Activated CD8-positive, alpha-beta T cell treated with anti-CD3 and anti-CD28 coated beads for 36 hours (primary cell): ENCODE results near the gene TTF1. TPM values are rescaled to one million over a fixed set of nuclear protein-coding genes. Genes with fewer than 3 reads are reported as not detected.

Experiments
- ATAC-seq: fragments of 200-7000 bp; cut with Tn5 transposase; one replicate; pipeline ENCODE4 v1.10.0; 2021; ENCODE audit warnings: mild to moderate bottlenecking, moderate library complexity
- CTCF ChIA-PET: fragments of 350-600 bp; sonication (Branson Sonifier 250); formaldehyde crosslinking; loops from one replicate; lab custom pipeline; 2021; ENCODE audit warnings: antibody characterized with exemption; lab: Charles Lee
- POLR2A ChIA-PET: fragments of 350-600 bp; sonication (Branson Sonifier 250); formaldehyde crosslinking; loops from one replicate; lab custom pipeline; 2021; ENCODE audit warnings: antibody characterized with exemption; lab: Charles Lee
- DNase-seq: peaks from one replicate; pipeline ENCODE4 v3.0.0-alpha.2; 2020
- H3K27ac Mint-ChIP-seq: one replicate; pipeline ENCODE4 v1.8.0; 2021; ENCODE audit warnings: mild to moderate bottlenecking, mixed read lengths
- H3K27me3 Mint-ChIP-seq: one replicate; pipeline ENCODE4 v1.8.0; 2021; ENCODE audit warnings: mixed read lengths
- H3K36me3 Mint-ChIP-seq: one replicate; pipeline ENCODE4 v1.8.0; 2021; ENCODE audit warnings: low read depth, mixed read lengths
- H3K4me1 Mint-ChIP-seq: one replicate; pipeline ENCODE4 v1.8.0; 2021; ENCODE audit warnings: low read depth, mixed read lengths
- H3K4me3 Mint-ChIP-seq: one replicate; pipeline ENCODE4 v1.8.0; 2021; ENCODE audit warnings: mild to moderate bottlenecking, moderate library complexity, mixed read lengths
- H3K9me3 Mint-ChIP-seq: one replicate; pipeline ENCODE4 v1.8.0; 2021; ENCODE audit warnings: mixed read lengths
- intact Hi-C: fragments of 100-400 bp; cut with micrococcal nuclease; formaldehyde crosslinking; loops from one replicate; pipeline ENCODE4 v1.10.0; 2022
- total RNA-seq, 2 experiments: library from RNA; stranded (reverse); gene quantifications; one replicate each; pipeline ENCODE4 v1.2.3, GENCODE V29; 2021
- TF ChIP-seq, protein P1 (sequence below): fragments of 200-600 bp; IDR thresholded peaks from one replicate; pipeline ENCODE4 v1.8.0; 2022; ENCODE audit warnings: antibody characterized with exemption, mild to moderate bottlenecking

Gene TTF1
- total RNA-seq, 2 experiments from 2014 or later, result 38.2 to 38.3 TPM

DNA sequence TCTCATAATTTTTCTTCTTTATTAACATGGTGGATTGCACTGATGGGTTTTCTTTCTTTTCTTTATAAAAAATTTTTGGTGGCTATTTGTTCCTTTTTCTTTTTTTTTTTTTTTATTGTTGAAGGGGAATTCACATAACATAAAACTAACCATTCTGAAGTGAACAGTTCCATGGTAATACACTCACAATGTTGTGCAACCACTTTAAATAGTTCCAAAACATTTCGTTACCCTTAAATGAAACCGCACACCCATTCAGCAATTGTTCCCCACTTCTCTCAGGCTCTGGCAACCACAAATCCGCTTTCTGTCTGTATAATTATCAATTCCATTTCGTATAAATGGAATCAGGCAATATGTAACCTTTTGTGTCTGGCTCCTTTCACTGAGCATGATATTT is 40.2 kb downstream of the TTF1 start:
- intact Hi-C loops, result no loop called here
- Mint-ChIP-seq H3K27ac (no peak overlapping the region), H3K9me3 (no peaks in the 10 kb centered on the region), H3K36me3 (no peaks in the 10 kb centered on the region), H3K27me3 (no peaks in the 10 kb centered on the region), H3K4me3 (no peak overlapping the region), H3K4me1 (no peaks in the 10 kb centered on the region)
- no peak for DNase-seq
- ChIA-PET POLR2A (no interaction called here), CTCF (interaction anchor here (1.6 kb wide), 1 partner anchor 97 kb away, joined by 3 read pairs; no protein-coding TSS in a partner anchor)
- ATAC-seq, result no peak
- TF ChIP-seq, protein P1, sequence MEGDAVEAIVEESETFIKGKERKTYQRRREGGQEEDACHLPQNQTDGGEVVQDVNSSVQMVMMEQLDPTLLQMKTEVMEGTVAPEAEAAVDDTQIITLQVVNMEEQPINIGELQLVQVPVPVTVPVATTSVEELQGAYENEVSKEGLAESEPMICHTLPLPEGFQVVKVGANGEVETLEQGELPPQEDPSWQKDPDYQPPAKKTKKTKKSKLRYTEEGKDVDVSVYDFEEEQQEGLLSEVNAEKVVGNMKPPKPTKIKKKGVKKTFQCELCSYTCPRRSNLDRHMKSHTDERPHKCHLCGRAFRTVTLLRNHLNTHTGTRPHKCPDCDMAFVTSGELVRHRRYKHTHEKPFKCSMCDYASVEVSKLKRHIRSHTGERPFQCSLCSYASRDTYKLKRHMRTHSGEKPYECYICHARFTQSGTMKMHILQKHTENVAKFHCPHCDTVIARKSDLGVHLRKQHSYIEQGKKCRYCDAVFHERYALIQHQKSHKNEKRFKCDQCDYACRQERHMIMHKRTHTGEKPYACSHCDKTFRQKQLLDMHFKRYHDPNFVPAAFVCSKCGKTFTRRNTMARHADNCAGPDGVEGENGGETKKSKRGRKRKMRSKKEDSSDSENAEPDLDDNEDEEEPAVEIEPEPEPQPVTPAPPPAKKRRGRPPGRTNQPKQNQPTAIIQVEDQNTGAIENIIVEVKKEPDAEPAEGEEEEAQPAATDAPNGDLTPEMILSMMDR, result no peak

DNA sequence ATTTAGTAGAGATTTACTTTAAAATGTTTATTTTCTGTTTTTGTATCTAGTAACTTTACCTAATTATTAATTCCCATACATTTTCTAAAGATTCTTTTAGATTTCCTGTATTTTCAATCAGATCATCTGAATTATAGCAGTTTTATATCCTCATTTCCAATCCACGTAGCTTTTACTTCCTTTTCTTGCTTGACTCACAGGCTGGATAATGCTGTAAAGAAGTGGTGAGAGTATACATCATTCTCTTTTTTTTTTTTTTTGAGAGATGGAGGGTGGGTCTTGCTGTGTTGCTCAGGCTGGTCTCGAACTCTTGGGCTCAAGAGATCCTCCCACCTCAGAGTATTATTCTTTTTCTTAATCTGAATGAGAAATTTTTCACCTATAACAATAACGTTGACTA is 40.7 kb downstream of the TTF1 start:
- no peak for DNase-seq
- TF ChIP-seq, protein P1, result no peak
- no peak overlapping the region for H3K27ac Mint-ChIP-seq
- ChIA-PET POLR2A (interaction anchor here (0.9 kb wide), 1 partner anchor 19 kb away, joined by 3 read pairs; no protein-coding TSS in a partner anchor), CTCF (interaction anchor here (1.6 kb wide), 1 partner anchor 97 kb away, joined by 3 read pairs; no protein-coding TSS in a partner anchor)
- no peaks in the 10 kb centered on the region for H3K4me1 Mint-ChIP-seq
- intact Hi-C loops, result no loop called here
- ATAC-seq, result no peak
- H3K9me3 Mint-ChIP-seq, result no peaks in the 10 kb centered on the region
- no peak overlapping the region for H3K4me3 Mint-ChIP-seq
- H3K36me3 Mint-ChIP-seq, result no peaks in the 10 kb centered on the region
- H3K27me3 Mint-ChIP-seq, result no peaks in the 10 kb centered on the region

DNA sequence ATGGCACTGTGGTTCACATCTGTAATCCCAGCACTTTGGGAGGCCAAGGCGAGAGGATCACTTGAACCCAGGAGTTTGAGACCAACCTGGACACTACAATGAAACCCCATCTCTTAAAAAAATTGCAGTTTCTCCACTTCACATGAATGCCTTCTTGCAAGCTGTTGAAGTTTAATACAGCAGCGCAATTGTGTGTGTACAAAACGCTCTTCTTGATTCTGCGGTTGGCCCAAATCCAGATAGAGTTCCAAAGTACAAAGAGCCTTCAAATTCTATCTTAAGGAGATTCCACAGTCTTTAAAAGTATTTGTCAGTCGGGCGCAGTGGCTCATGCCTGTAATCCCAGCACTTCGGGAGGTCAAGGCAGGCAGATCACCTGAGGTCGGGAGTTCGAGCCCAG is 42.6 kb downstream of the TTF1 start:
- Mint-ChIP-seq H3K4me3 (no peak overlapping the region), H3K27me3 (no peaks in the 10 kb centered on the region), H3K4me1 (no peaks in the 10 kb centered on the region)

DNA sequence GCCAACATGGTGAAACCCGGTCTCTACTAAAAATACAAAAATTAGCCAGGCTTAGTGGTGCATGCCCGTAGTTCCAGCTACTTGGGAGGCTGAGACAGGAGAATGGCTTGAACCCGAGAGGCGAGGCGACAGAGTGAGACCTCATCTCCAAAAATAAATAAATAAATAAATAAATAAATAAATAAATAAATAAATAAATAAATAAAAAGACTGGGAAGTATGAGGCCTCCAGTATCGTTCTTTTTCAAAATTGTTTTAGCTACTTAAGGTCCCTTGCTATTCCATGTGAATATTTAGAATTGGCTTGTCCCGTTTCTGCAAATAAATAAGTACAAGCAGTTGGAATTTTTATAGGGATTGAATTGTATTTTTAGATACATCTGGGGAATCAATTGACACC is 48.9 kb downstream of the TTF1 start:
- Mint-ChIP-seq H3K4me1 (peaks cover 15% of the 10 kb centered on the region), H3K9me3 (peaks cover 6% of the 10 kb centered on the region)
- intact Hi-C loops, result no loop called here

More for the DNA sequence above, 42.6 kb downstream of the TTF1 start:
- no peak for DNase-seq
- H3K9me3 Mint-ChIP-seq, result no peaks in the 10 kb centered on the region
- H3K27ac Mint-ChIP-seq, result no peak overlapping the region
- ChIA-PET POLR2A (interaction anchor here (1.4 kb wide), 1 partner anchor 10 kb away, joined by 4 read pairs; no protein-coding TSS in a partner anchor), CTCF (no interaction called here)
- ATAC-seq, result no peak
- no peaks in the 10 kb centered on the region for H3K36me3 Mint-ChIP-seq
- TF ChIP-seq, protein P1, result no peak
- intact Hi-C loops, result no loop called here

DNA sequence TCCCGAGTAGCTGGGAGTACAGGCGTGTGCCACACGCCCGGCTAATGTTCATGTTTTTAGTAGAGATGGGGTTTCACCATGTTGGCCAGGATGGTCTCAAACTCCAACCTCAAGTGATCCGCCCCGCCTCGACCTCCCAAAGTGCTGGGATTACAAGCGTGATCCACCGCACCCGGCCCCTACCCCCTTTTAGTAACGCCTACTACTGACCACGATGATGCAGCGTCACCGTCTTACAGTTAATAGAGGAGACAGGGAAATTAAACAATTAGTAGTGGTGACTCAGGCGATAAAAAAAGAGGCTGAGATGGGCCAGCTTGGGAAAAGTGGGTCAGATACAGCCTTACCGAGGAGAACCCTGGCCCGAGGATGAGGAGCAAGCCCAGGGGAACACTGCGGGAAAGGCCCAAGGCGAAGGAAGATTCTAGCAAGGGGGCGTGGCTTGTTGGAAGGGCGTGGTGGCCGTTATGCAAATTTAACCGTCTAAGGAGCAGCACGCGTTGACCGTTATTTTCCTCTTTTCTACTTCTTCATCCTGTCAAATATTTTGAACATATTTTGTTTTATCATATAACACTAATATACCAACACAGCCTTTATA is 50.2 kb downstream of the TTF1 start:
- Mint-ChIP-seq H3K27me3 (no peaks in the 10 kb centered on the region), H3K4me3 (no peak overlapping the region), H3K4me1 (peaks cover 27% of the 10 kb centered on the region), H3K36me3 (peaks cover 27% of the 10 kb centered on the region), H3K9me3 (peaks cover 6% of the 10 kb centered on the region), H3K27ac (peak overlapping the region; percentile 35)
- DNase-seq (no peak), ATAC-seq (no peak)
- CTCF ChIA-PET, result no interaction called here
- POLR2A ChIA-PET, result interaction anchor here (0.6 kb wide), 1 partner anchor 11 kb away, joined by 3 read pairs; no protein-coding TSS in a partner anchor
- TF ChIP-seq, protein P1, result no peak
- intact Hi-C loops, result no loop called here

More for the DNA sequence above, 48.9 kb downstream of the TTF1 start:
- POLR2A ChIA-PET, result interaction anchor here (0.6 kb wide), 1 partner anchor 409 kb away, joined by 3 read pairs; no protein-coding TSS in a partner anchor
- TF ChIP-seq, protein P1, result no peak
- Mint-ChIP-seq H3K27me3 (no peaks in the 10 kb centered on the region), H3K36me3 (peaks cover 14% of the 10 kb centered on the region), H3K4me3 (no peak overlapping the region), H3K27ac (no peak overlapping the region)
- DNase-seq, result no peak
- CTCF ChIA-PET, result no interaction called here
- ATAC-seq, result no peak
